ENCODE measurements around the gene PGA3.

The PGA3 gene

DNA sequence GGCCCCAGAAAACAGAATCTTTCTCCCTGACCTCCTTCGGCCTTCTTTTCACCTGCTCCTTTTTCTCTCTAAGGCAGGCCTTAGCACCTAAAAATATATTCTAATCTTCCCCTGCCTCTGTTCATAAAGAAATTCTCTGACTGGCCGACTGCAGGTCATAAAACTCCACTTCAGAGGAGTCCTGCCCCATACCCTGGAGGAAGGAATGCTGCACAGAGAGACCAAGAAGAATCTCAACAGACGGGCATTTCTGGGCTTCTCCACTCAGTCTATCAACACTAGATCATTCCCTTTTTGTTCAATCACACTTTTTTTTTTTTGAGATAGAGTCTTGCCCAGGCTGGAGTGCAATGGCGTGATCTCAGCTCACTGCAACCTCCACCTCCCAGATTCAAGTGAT, 19.7 kb upstream of the PGA3 start:
- DNase-seq: no peak
- no peak overlapping the region for H2BK15ac ChIP-seq (replicated peaks; ENCODE audit: low read depth)
- no peak overlapping the region for H3K27ac ChIP-seq (ENCODE audit: low read depth, low read length)
- no peak overlapping the region for H3K23ac ChIP-seq (ENCODE audit: low read length)
- no peak overlapping the region for H2AK5ac ChIP-seq (ENCODE audit: low read length)
- no peak overlapping the region for H3K4me2 ChIP-seq (ENCODE audit: low read length)
- H3K4me3 ChIP-seq (ENCODE audit: low read length): no peak overlapping the region
- no CpG with 5 or more reads among the region's 4 CpGs for WGBS (ENCODE audit: extremely low coverage, insufficient coverage, low lambda C conversion rate)
- H3K18ac ChIP-seq (ENCODE audit: low read length): no peak overlapping the region
- no peak overlapping the region for H4K5ac ChIP-seq (ENCODE audit: low read length)
- H3K27me3 ChIP-seq (ENCODE audit: insufficient read depth, low read length, poor library complexity): no peaks in the 10 kb centered on the region
- no peaks in the 10 kb centered on the region for H3K79me2 ChIP-seq (ENCODE audit: control insufficient read depth, insufficient read depth, low read length)
- no peaks in the 10 kb centered on the region for H3K4me1 ChIP-seq (ENCODE audit: control insufficient read depth, low read depth, low read length)
- no peaks in the 10 kb centered on the region for H3K79me1 ChIP-seq (ENCODE audit: low read length)
- H3K9ac ChIP-seq (ENCODE audit: low read length): no peak overlapping the region
- no peak overlapping the region for H2BK120ac ChIP-seq (ENCODE audit: low read depth, low read length)
- H2BK5ac ChIP-seq (ENCODE audit: low read length): no peak overlapping the region
- no peak overlapping the region for H3K4ac ChIP-seq (ENCODE audit: low read depth, low read length)
- H4K8ac ChIP-seq (ENCODE audit: low read depth, low read length): no peak overlapping the region
- no peak overlapping the region for H3K56ac ChIP-seq (ENCODE audit: low read length)
- no peaks in the 10 kb centered on the region for H3K36me3 ChIP-seq (ENCODE audit: control insufficient read depth, insufficient read depth, low read length)

DNA sequence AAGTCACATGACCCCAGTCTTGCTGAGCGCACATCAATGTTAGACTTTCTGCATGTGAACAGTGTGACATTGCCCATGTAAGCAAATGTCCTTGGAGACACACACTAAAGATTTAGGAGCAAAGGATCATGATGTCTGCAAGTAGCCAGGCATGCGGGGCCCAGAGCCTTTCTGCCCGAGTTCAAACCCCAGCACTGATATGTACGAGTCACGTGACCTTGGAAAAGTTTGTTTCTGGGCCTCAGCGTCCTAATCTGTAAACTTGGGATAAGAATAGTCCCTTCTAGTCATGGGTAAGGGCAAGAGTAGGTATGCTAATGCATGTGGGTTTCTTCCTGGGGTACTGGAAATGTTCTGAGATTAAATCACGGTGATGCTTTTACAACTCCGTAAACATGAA, 16.8 kb upstream of the PGA3 start:
- Histone ChIP-seq H3K9ac (ENCODE audit: low read length) (no peak overlapping the region), H4K5ac (ENCODE audit: low read length) (no peak overlapping the region), H3K79me2 (ENCODE audit: control insufficient read depth, insufficient read depth, low read length) (no peaks in the 10 kb centered on the region), H3K18ac (ENCODE audit: low read length) (no peak overlapping the region), H3K36me3 (ENCODE audit: control insufficient read depth, insufficient read depth, low read length) (no peaks in the 10 kb centered on the region), H2BK5ac (ENCODE audit: low read length) (no peak overlapping the region), H3K4me1 (ENCODE audit: control insufficient read depth, low read depth, low read length) (no peaks in the 10 kb centered on the region), H2BK120ac (ENCODE audit: low read depth, low read length) (no peak overlapping the region), H3K4ac (ENCODE audit: low read depth, low read length) (no peak overlapping the region), H3K23ac (ENCODE audit: low read length) (no peak overlapping the region), H2AK5ac (ENCODE audit: low read length) (no peak overlapping the region), H3K4me3 (ENCODE audit: low read length) (no peak overlapping the region), H4K8ac (ENCODE audit: low read depth, low read length) (no peak overlapping the region), H3K4me2 (ENCODE audit: low read length) (no peak overlapping the region), H2BK15ac (replicated peaks; ENCODE audit: low read depth) (no peak overlapping the region), H3K27ac (ENCODE audit: low read depth, low read length) (no peak overlapping the region), H3K79me1 (ENCODE audit: low read length) (no peaks in the 10 kb centered on the region), H3K56ac (ENCODE audit: low read length) (no peak overlapping the region), H3K27me3 (ENCODE audit: insufficient read depth, low read length, poor library complexity) (no peaks in the 10 kb centered on the region)
- no CpG with 5 or more reads among the region's 8 CpGs for WGBS (ENCODE audit: extremely low coverage, insufficient coverage, low lambda C conversion rate)
- no peak for DNase-seq

DNA sequence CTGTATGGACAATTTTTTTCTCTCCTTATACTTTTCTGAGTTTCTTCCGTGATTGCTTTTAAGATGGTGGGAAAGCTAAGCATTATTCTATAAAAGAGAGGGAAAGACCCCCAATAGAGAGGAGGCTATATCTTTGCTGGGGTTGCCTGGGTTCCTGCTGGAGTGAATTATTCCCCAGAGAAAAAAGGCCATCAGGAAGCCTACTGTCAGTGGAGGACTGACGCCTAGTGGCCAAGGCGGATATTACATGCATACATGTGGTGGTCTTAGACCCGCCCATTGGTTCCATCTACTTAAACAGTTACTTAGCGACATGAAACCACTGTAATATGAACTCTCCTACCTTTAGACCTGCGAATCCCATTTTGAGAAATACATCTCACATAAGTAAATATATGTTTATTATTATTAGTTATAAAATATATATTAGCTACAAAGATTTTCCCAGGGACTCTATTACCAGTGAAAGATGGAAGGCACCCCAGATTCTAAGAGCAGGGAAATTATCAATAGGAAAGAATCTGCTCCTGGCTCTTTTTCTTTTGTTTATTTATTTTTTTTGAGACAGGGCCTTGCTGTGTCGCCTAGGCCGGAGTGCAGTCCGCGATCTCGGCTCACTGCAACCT, 15.7 kb upstream of the PGA3 start:
- H3K18ac ChIP-seq (ENCODE audit: low read length): no peak overlapping the region
- H3K4me2 ChIP-seq (ENCODE audit: low read length): no peak overlapping the region
- H3K79me2 ChIP-seq (ENCODE audit: control insufficient read depth, insufficient read depth, low read length): no peaks in the 10 kb centered on the region
- H3K79me1 ChIP-seq (ENCODE audit: low read length): no peaks in the 10 kb centered on the region
- H3K4me3 ChIP-seq (ENCODE audit: low read length): no peak overlapping the region
- no peak overlapping the region for H2BK5ac ChIP-seq (ENCODE audit: low read length)
- no peaks in the 10 kb centered on the region for H3K36me3 ChIP-seq (ENCODE audit: control insufficient read depth, insufficient read depth, low read length)
- H4K5ac ChIP-seq (ENCODE audit: low read length): no peak overlapping the region
- peak; percentile 80 for DNase-seq
- no peak overlapping the region for H3K9ac ChIP-seq (ENCODE audit: low read length)
- no peak overlapping the region for H2BK120ac ChIP-seq (ENCODE audit: low read depth, low read length)
- no peak overlapping the region for H3K27ac ChIP-seq (ENCODE audit: low read depth, low read length)
- no peak overlapping the region for H2AK5ac ChIP-seq (ENCODE audit: low read length)
- WGBS (ENCODE audit: extremely low coverage, insufficient coverage, low lambda C conversion rate): no CpG with 5 or more reads among the region's 11 CpGs
- H3K4me1 ChIP-seq (ENCODE audit: control insufficient read depth, low read depth, low read length): no peaks in the 10 kb centered on the region
- H2BK15ac ChIP-seq (replicated peaks; ENCODE audit: low read depth): no peak overlapping the region
- no peaks in the 10 kb centered on the region for H3K27me3 ChIP-seq (ENCODE audit: insufficient read depth, low read length, poor library complexity)
- H3K23ac ChIP-seq (ENCODE audit: low read length): no peak overlapping the region
- no peak overlapping the region for H4K8ac ChIP-seq (ENCODE audit: low read depth, low read length)
- H3K4ac ChIP-seq (ENCODE audit: low read depth, low read length): no peak overlapping the region
- no peak overlapping the region for H3K56ac ChIP-seq (ENCODE audit: low read length)

DNA sequence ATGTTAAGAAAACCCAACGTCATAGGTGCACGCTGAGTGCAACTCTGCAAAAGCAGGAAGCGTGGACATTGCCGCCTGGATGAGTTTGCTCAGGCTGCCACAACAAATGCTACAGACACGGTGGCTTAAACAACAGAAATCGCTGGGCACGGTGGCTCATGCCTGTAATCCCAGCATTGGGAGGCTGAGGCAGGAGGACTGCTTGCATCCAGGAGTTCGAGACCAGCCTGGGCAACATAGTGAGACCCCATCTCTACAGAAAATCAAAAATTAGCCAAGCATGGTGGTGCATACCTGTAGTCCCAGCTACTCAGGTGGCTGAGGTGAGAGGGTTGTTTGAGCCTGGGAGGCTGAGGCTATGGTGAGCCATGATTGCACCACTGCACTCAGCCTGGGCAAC, 13.4 kb upstream of the PGA3 start:
- Histone ChIP-seq H3K23ac (ENCODE audit: low read length) (no peak overlapping the region), H3K18ac (ENCODE audit: low read length) (no peak overlapping the region), H3K36me3 (ENCODE audit: control insufficient read depth, insufficient read depth, low read length) (no peaks in the 10 kb centered on the region), H2BK5ac (ENCODE audit: low read length) (no peak overlapping the region), H2BK120ac (ENCODE audit: low read depth, low read length) (no peak overlapping the region), H3K27me3 (ENCODE audit: insufficient read depth, low read length, poor library complexity) (no peaks in the 10 kb centered on the region), H2BK15ac (replicated peaks; ENCODE audit: low read depth) (no peak overlapping the region), H3K79me2 (ENCODE audit: control insufficient read depth, insufficient read depth, low read length) (no peaks in the 10 kb centered on the region), H3K4me2 (ENCODE audit: low read length) (no peak overlapping the region), H3K4me3 (ENCODE audit: low read length) (no peak overlapping the region), H4K5ac (ENCODE audit: low read length) (no peak overlapping the region), H3K79me1 (ENCODE audit: low read length) (no peaks in the 10 kb centered on the region), H3K56ac (ENCODE audit: low read length) (no peak overlapping the region), H2AK5ac (ENCODE audit: low read length) (no peak overlapping the region), H3K9ac (ENCODE audit: low read length) (no peak overlapping the region), H4K8ac (ENCODE audit: low read depth, low read length) (no peak overlapping the region), H3K27ac (ENCODE audit: low read depth, low read length) (no peak overlapping the region), H3K4ac (ENCODE audit: low read depth, low read length) (no peak overlapping the region), H3K4me1 (ENCODE audit: control insufficient read depth, low read depth, low read length) (no peaks in the 10 kb centered on the region)
- DNase-seq: no peak
- WGBS (ENCODE audit: extremely low coverage, insufficient coverage, low lambda C conversion rate): no CpG with 5 or more reads among the region's 8 CpGs

DNA sequence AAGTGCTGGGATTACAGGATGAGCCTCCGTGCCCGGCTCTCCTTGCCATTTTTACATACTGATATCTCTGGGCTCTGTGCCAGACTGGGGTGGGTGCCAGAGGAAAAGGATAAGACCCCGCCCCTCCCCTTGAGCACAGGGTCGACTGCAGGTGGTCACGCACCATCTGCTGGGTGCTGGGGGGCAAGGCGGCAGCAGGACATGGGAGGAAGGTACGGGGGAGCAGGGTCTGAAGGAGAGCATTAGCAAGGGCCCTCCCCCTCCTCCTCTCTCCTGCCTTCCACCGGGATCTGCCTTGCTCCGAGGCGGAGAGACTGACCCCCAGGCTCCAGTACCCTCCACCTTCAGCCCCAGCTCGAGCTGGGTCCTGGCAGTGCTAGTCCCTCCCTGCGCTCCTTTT, 9.7 kb upstream of the PGA3 start:
- Histone ChIP-seq H3K4me3 (ENCODE audit: low read length) (no peak overlapping the region), H3K27me3 (ENCODE audit: insufficient read depth, low read length, poor library complexity) (no peaks in the 10 kb centered on the region), H2AK5ac (ENCODE audit: low read length) (no peak overlapping the region), H3K9ac (ENCODE audit: low read length) (no peak overlapping the region), H3K79me1 (ENCODE audit: low read length) (no peaks in the 10 kb centered on the region), H3K4ac (ENCODE audit: low read depth, low read length) (no peak overlapping the region), H3K23ac (ENCODE audit: low read length) (no peak overlapping the region), H4K5ac (ENCODE audit: low read length) (no peak overlapping the region), H3K56ac (ENCODE audit: low read length) (no peak overlapping the region), H2BK15ac (replicated peaks; ENCODE audit: low read depth) (no peak overlapping the region), H3K79me2 (ENCODE audit: control insufficient read depth, insufficient read depth, low read length) (no peaks in the 10 kb centered on the region), H3K36me3 (ENCODE audit: control insufficient read depth, insufficient read depth, low read length) (no peaks in the 10 kb centered on the region), H3K27ac (ENCODE audit: low read depth, low read length) (no peak overlapping the region), H4K8ac (ENCODE audit: low read depth, low read length) (no peak overlapping the region), H3K4me1 (ENCODE audit: control insufficient read depth, low read depth, low read length) (no peaks in the 10 kb centered on the region), H3K4me2 (ENCODE audit: low read length) (no peak overlapping the region), H2BK5ac (ENCODE audit: low read length) (no peak overlapping the region), H3K18ac (ENCODE audit: low read length) (no peak overlapping the region), H2BK120ac (ENCODE audit: low read depth, low read length) (no peak overlapping the region)
- no peak for DNase-seq
- no CpG with 5 or more reads among the region's 12 CpGs for WGBS (ENCODE audit: extremely low coverage, insufficient coverage, low lambda C conversion rate)

DNA sequence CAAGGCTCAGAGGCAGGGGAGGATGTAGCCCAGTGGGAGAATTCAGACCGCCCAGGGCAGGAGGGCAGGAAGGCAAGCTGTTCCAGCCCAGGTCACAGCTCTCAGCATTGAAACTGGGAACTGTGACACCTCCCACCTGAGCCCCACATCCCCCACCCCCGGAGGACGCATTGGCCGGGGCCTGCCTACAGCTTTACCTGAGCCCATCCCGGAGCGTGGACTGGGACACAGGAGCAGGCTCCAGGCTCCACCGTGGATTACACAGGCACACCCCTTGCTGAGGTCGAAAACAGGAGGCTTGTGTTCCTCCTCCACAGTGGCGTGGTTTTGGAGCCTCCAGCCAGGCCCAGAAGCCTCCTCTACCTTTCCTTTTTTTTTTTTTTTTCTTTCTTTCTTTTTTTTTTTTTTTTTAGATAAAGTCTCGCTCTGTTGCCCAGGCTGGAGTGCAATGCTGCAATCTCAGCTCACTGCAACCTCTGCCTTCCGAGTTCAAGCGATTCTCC, 9.1 kb upstream of the PGA3 start:
- no peak overlapping the region for H3K4me3 ChIP-seq (ENCODE audit: low read length)
- WGBS (ENCODE audit: extremely low coverage, insufficient coverage, low lambda C conversion rate): no CpG with 5 or more reads among the region's 12 CpGs
- H2AK5ac ChIP-seq (ENCODE audit: low read length): no peak overlapping the region
- no peak overlapping the region for H2BK120ac ChIP-seq (ENCODE audit: low read depth, low read length)
- no peaks in the 10 kb centered on the region for H3K79me1 ChIP-seq (ENCODE audit: low read length)
- no peak overlapping the region for H3K56ac ChIP-seq (ENCODE audit: low read length)
- DNase-seq: no peak
- no peak overlapping the region for H2BK15ac ChIP-seq (replicated peaks; ENCODE audit: low read depth)
- H3K79me2 ChIP-seq (ENCODE audit: control insufficient read depth, insufficient read depth, low read length): no peaks in the 10 kb centered on the region
- no peak overlapping the region for H3K23ac ChIP-seq (ENCODE audit: low read length)
- H3K4me2 ChIP-seq (ENCODE audit: low read length): no peak overlapping the region
- no peak overlapping the region for H3K4ac ChIP-seq (ENCODE audit: low read depth, low read length)
- H4K8ac ChIP-seq (ENCODE audit: low read depth, low read length): no peak overlapping the region
- no peaks in the 10 kb centered on the region for H3K4me1 ChIP-seq (ENCODE audit: control insufficient read depth, low read depth, low read length)
- H3K27ac ChIP-seq (ENCODE audit: low read depth, low read length): no peak overlapping the region
- H3K36me3 ChIP-seq (ENCODE audit: control insufficient read depth, insufficient read depth, low read length): no peaks in the 10 kb centered on the region
- H3K18ac ChIP-seq (ENCODE audit: low read length): no peak overlapping the region
- H2BK5ac ChIP-seq (ENCODE audit: low read length): no peak overlapping the region
- no peak overlapping the region for H4K5ac ChIP-seq (ENCODE audit: low read length)
- H3K27me3 ChIP-seq (ENCODE audit: insufficient read depth, low read length, poor library complexity): no peaks in the 10 kb centered on the region
- H3K9ac ChIP-seq (ENCODE audit: low read length): no peak overlapping the region
